ENCODE measurements around the gene IRGC.

Gene IRGC

GRCh38 chr19:43687660-43687997 lies 28.2 kb upstream of the IRGC start:
- Histone ChIP-seq H3K4ac (ENCODE audit: low read depth in 1 of 2, low read length in 2 of 2) (no peak overlapping the region), H3K9me3 (ENCODE audit: control insufficient read depth, low read length) (peaks cover 22% of the 10 kb centered on the region), H3K14ac (ENCODE audit: low read length in 2 of 2) (no peak overlapping the region), H2BK120ac (ENCODE audit: low read depth, low read length) (no peak overlapping the region), H3K36me3 (ENCODE audit: control insufficient read depth in 1 of 2, insufficient read depth in 2 of 2, low read depth in 1 of 2, low read length in 2 of 2) (no peaks in the 10 kb centered on the region), H4K8ac (ENCODE audit: low read length) (no peak overlapping the region), H4K91ac (ENCODE audit: low read length) (no peak overlapping the region), H2BK5ac (ENCODE audit: low read depth, low read length, poor library complexity, severe bottlenecking) (no peak overlapping the region), H2AFZ (ENCODE audit: low read depth, low read length) (no peak overlapping the region), H3K79me1 (replicated peaks; ENCODE audit: low read length, poor library complexity, severe bottlenecking) (no peaks in the 10 kb centered on the region), H3K4me1 (ENCODE audit: control insufficient read depth, insufficient read depth, low read depth, low read length) (peaks cover 13% of the 10 kb centered on the region), H2AK5ac (ENCODE audit: low read length, severe bottlenecking) (no peak overlapping the region), H3K4me3 (ENCODE audit: insufficient read depth in 1 of 2, low read depth in 1 of 2, low read length in 2 of 2) (no peak overlapping the region), H3K27ac (ENCODE audit: low read length, poor library complexity, severe bottlenecking) (no peak overlapping the region), H3K27me3 (ENCODE audit: control insufficient read depth in 1 of 2, insufficient read depth in 1 of 2, low read length in 2 of 2) (no peaks in the 10 kb centered on the region), H2BK12ac (ENCODE audit: low read length in 2 of 2) (no peak overlapping the region), H3K23ac (ENCODE audit: low read length in 2 of 2) (no peak overlapping the region), H3K18ac (ENCODE audit: low read depth in 1 of 2, low read length in 2 of 2) (no peak overlapping the region), H3K4me2 (ENCODE audit: low read length, poor library complexity, severe bottlenecking) (no peak overlapping the region), H3K9ac (ENCODE audit: low read length) (peak overlapping the region; percentile 19), H2BK15ac (ENCODE audit: low read depth, poor library complexity, severe bottlenecking) (no peak overlapping the region)
- 79% methylated on average over 1 of the region's 1 CpG for WGBS
- DNase-seq, result no peak

- Histone ChIP-seq H3K14ac (ENCODE audit: low read length in 2 of 2) (no peak overlapping the region), H3K79me1 (replicated peaks; ENCODE audit: low read length, poor library complexity, severe bottlenecking) (no peaks in the 10 kb centered on the region), H4K8ac (ENCODE audit: low read length) (no peak overlapping the region), H2BK15ac (ENCODE audit: low read depth, poor library complexity, severe bottlenecking) (no peak overlapping the region), H2BK120ac (ENCODE audit: low read depth, low read length) (no peak overlapping the region), H2BK12ac (ENCODE audit: low read length in 2 of 2) (no peak overlapping the region), H3K9me3 (ENCODE audit: control insufficient read depth, low read length) (peaks cover 24% of the 10 kb centered on the region), H3K18ac (ENCODE audit: low read depth in 1 of 2, low read length in 2 of 2) (no peak overlapping the region), H3K36me3 (ENCODE audit: control insufficient read depth in 1 of 2, insufficient read depth in 2 of 2, low read depth in 1 of 2, low read length in 2 of 2) (no peaks in the 10 kb centered on the region), H3K9ac (ENCODE audit: low read length) (no peak overlapping the region), H3K4me3 (ENCODE audit: insufficient read depth in 1 of 2, low read depth in 1 of 2, low read length in 2 of 2) (no peak overlapping the region), H4K91ac (ENCODE audit: low read length) (no peak overlapping the region), H2BK5ac (ENCODE audit: low read depth, low read length, poor library complexity, severe bottlenecking) (no peak overlapping the region), H3K27ac (ENCODE audit: low read length, poor library complexity, severe bottlenecking) (no peak overlapping the region), H3K23ac (ENCODE audit: low read length in 2 of 2) (no peak overlapping the region), H2AFZ (ENCODE audit: low read depth, low read length) (no peak overlapping the region), H3K4me2 (ENCODE audit: low read length, poor library complexity, severe bottlenecking) (no peak overlapping the region), H3K4ac (ENCODE audit: low read depth in 1 of 2, low read length in 2 of 2) (no peak overlapping the region), H2AK5ac (ENCODE audit: low read length, severe bottlenecking) (no peak overlapping the region), H3K4me1 (ENCODE audit: control insufficient read depth, insufficient read depth, low read depth, low read length) (peaks cover 13% of the 10 kb centered on the region), H3K27me3 (ENCODE audit: control insufficient read depth in 1 of 2, insufficient read depth in 1 of 2, low read length in 2 of 2) (no peaks in the 10 kb centered on the region)
- DNase-seq, result no peak
- 74% methylated on average over 10 of the region's 10 CpGs for WGBS
These were observed 27.7 kb upstream of the IRGC start for GRCh38 chr19:43688059-43688701.

- peaks cover 26% of the 10 kb centered on the region for H3K9me3 ChIP-seq (ENCODE audit: control insufficient read depth, low read length)
- no peak overlapping the region for H3K18ac ChIP-seq (ENCODE audit: low read depth in 1 of 2, low read length in 2 of 2)
- H2AFZ ChIP-seq (ENCODE audit: low read depth, low read length), result no peak overlapping the region
- no peak overlapping the region for H2BK15ac ChIP-seq (ENCODE audit: low read depth, poor library complexity, severe bottlenecking)
- peaks cover 0 to 10% of the 10 kb centered on the region in 2 experiments for H3K27me3 ChIP-seq (ENCODE audit: control insufficient read depth in 1 of 2, insufficient read depth in 1 of 2, low read length in 2 of 2)
- peaks cover 13% of the 10 kb centered on the region for H3K4me1 ChIP-seq (ENCODE audit: control insufficient read depth, insufficient read depth, low read depth, low read length)
- H3K14ac ChIP-seq (ENCODE audit: low read length in 2 of 2), result no peak overlapping the region
- no peak overlapping the region for H2AK5ac ChIP-seq (ENCODE audit: low read length, severe bottlenecking)
- H3K79me1 ChIP-seq (replicated peaks; ENCODE audit: low read length, poor library complexity, severe bottlenecking), result no peaks in the 10 kb centered on the region
- no peak overlapping the region for H4K91ac ChIP-seq (ENCODE audit: low read length)
- no peak for DNase-seq
- no peak overlapping the region for H2BK12ac ChIP-seq (ENCODE audit: low read length in 2 of 2)
- no peaks in the 10 kb centered on the region for H3K36me3 ChIP-seq (ENCODE audit: control insufficient read depth in 1 of 2, insufficient read depth in 2 of 2, low read depth in 1 of 2, low read length in 2 of 2)
- H3K4ac ChIP-seq (ENCODE audit: low read depth in 1 of 2, low read length in 2 of 2), result no peak overlapping the region
- WGBS, result 73% methylated on average over 3 of the region's 3 CpGs
- no peak overlapping the region for H3K27ac ChIP-seq (ENCODE audit: low read length, poor library complexity, severe bottlenecking)
- no peak overlapping the region for H3K9ac ChIP-seq (ENCODE audit: low read length)
- H2BK120ac ChIP-seq (ENCODE audit: low read depth, low read length), result no peak overlapping the region
- H3K4me2 ChIP-seq (ENCODE audit: low read length, poor library complexity, severe bottlenecking), result no peak overlapping the region
- H3K4me3 ChIP-seq (ENCODE audit: insufficient read depth in 1 of 2, low read depth in 1 of 2, low read length in 2 of 2), result no peak overlapping the region
- H4K8ac ChIP-seq (ENCODE audit: low read length), result no peak overlapping the region
- H2BK5ac ChIP-seq (ENCODE audit: low read depth, low read length, poor library complexity, severe bottlenecking), result no peak overlapping the region
- no peak overlapping the region for H3K23ac ChIP-seq (ENCODE audit: low read length in 2 of 2)
These were observed 25.4 kb upstream of the IRGC start for GRCh38 chr19:43690444-43690843.

- Histone ChIP-seq H2BK5ac (ENCODE audit: low read depth, low read length, poor library complexity, severe bottlenecking) (no peak overlapping the region), H3K4me2 (ENCODE audit: low read length, poor library complexity, severe bottlenecking) (no peak overlapping the region), H2AK5ac (ENCODE audit: low read length, severe bottlenecking) (no peak overlapping the region), H2BK15ac (ENCODE audit: low read depth, poor library complexity, severe bottlenecking) (no peak overlapping the region), H3K4me1 (ENCODE audit: control insufficient read depth, insufficient read depth, low read depth, low read length) (peaks cover 13% of the 10 kb centered on the region), H4K8ac (ENCODE audit: low read length) (no peak overlapping the region), H3K23ac (ENCODE audit: low read length in 2 of 2) (no peak overlapping the region), H3K9ac (ENCODE audit: low read length) (no peak overlapping the region), H3K14ac (ENCODE audit: low read length in 2 of 2) (no peak overlapping the region), H3K79me1 (replicated peaks; ENCODE audit: low read length, poor library complexity, severe bottlenecking) (no peaks in the 10 kb centered on the region), H3K4me3 (ENCODE audit: insufficient read depth in 1 of 2, low read depth in 1 of 2, low read length in 2 of 2) (no peak overlapping the region), H4K91ac (ENCODE audit: low read length) (no peak overlapping the region), H3K27me3 (ENCODE audit: control insufficient read depth in 1 of 2, insufficient read depth in 1 of 2, low read length in 2 of 2) (peaks cover 0 to 10% of the 10 kb centered on the region in 2 experiments), H3K4ac (ENCODE audit: low read depth in 1 of 2, low read length in 2 of 2) (no peak overlapping the region), H3K27ac (ENCODE audit: low read length, poor library complexity, severe bottlenecking) (no peak overlapping the region), H3K18ac (ENCODE audit: low read depth in 1 of 2, low read length in 2 of 2) (no peak overlapping the region), H2BK12ac (ENCODE audit: low read length in 2 of 2) (no peak overlapping the region), H2BK120ac (ENCODE audit: low read depth, low read length) (no peak overlapping the region), H3K36me3 (ENCODE audit: control insufficient read depth in 1 of 2, insufficient read depth in 2 of 2, low read depth in 1 of 2, low read length in 2 of 2) (no peaks in the 10 kb centered on the region), H2AFZ (ENCODE audit: low read depth, low read length) (no peak overlapping the region), H3K9me3 (ENCODE audit: control insufficient read depth, low read length) (peaks cover 27% of the 10 kb centered on the region)
- no peak for DNase-seq
- WGBS, result 82% methylated on average over 3 of the region's 3 CpGs
These were observed 25.0 kb upstream of the IRGC start for GRCh38 chr19:43690890-43691289.

Measured in mesenchymal stem cell (in vitro differentiated cells and primary cell).